GM18870 (cell line): ENCODE data around the gene POLR3A.

ENCODE experiments used
- ATAC-seq: cut with Tn5 transposase; IDR thresholded peaks from one replicate; pipeline ENCODE4 v1.9.1; 2021; ENCODE audit warnings: moderate library complexity; ENCODE audit not compliant: unreplicated experiment

POLR3A gene

DNA sequence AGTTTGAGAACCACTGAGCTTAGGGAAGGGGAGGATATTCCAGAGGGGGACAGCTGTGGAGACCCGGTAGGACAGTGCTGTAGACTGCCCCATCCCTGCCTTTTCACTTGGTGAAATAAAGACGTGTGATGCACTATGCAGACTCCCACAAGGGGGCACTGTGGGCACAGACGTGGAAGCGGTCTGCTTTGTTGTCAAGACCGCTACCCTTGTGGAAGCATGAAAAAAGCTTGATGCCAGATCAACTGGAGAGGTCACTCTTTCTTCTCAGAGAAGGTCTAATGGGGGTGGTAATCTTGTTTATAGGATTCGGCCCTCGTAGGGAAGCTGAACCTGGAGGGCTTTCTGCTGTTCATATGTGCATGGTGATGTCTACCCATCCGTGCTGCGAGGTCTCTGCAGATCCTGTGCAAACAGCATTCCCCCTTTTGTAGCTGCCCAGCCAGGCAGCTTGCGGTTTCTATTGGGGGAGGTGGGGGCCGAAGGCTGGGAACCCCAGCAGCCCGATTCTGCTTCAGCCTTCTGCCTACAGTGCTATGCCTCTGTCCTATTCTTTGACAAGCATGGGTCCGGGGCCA, 18.1 kb upstream of the POLR3A start:
- ATAC-seq: peak; percentile 74

DNA sequence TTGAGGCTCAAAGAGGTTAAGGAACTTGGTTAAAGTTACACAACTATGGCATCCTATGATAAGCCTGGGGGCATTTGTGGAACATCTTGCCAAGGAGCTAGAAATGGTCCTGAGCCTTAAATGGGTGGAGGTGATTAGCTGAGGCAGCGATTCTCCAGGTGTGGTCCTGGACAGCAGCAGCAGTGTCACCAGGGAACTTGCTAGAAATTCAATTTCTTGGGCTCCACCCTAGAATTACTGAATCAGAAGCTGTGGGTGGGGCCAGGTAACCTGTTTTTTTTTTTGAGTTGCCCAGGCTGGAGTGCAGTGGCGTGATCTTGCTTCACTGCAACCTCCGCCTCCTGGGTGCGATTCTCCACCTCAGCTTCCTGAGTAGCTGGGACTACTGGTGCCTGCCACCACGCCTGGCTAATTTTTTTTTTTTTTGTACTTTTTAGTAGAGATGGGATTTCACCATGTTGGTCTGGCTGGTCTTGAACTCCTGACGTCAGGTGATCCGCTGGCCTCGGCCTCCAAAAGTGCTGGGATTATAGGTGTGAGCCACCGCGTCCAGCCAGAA, 17.5 kb upstream of the POLR3A start:
- no peak for ATAC-seq

GRCh38 chr10:78045856-78046255, 16.5 kb upstream of the POLR3A start:
- no peak for ATAC-seq

DNA sequence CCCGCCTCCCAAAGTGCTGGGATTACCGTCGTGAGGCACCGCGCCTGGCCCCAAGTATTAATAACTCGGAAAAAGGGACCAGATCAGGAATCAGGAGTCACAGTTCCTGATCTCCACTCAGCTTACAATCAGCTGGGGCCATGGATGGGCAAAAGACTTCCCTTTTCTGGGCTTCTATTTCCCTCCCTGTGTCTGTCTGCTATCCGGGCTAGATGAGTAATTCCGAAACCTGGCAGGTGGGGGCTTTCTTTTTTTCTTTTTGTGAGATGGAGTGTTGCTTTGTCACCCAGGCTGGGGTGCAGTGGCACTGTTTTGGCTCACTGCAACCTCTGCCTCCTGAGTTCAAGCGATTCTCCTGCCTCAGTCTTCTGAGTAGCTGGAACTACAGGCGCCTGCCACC, 15.9 kb upstream of the POLR3A start:
- ATAC-seq: peak; percentile 52

DNA sequence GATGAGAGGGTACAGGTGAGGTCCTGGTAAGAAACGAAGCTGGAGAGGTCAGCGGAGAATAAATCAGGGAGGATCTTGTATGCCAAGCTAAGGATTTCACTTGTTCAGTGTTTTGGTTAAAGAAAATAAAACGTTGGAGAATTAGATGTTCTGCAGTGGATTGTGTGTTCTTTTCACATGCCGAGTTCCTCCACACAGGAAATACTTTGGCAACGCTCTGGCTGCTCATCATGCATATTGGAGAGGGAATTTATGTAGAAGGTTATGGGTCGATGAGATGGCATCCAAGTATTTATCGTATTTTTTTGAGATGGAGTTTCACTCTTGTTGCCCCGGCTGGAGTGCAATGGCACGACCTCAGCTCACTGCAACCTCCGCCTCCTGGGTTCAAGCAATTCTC, 15.4 kb upstream of the POLR3A start:
- no peak for ATAC-seq

- ATAC-seq: no peak
These were observed 14.9 kb upstream of the POLR3A start for GRCh38 chr10:78044179-78044578.

DNA sequence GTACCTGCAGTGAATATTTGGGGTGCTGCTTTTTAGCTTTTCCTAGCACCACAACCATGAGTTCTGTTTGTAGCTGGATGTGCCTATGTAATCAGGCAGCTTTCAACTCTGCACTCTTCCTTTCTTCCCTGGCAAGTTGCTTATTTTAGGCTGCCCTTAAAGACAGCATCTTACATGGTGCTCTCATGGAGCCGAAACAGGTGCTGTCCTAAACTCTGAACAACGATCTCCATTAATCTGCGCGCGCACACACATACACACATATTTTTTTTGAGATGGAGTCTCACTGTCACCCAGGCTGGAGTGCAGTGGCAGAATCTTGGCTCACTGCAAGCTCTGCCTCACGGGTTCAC, 13.4 kb upstream of the POLR3A start:
- ATAC-seq: no peak

- no peak for ATAC-seq
These were observed 12.9 kb upstream of the POLR3A start for GRCh38 chr10:78042058-78042751.

DNA sequence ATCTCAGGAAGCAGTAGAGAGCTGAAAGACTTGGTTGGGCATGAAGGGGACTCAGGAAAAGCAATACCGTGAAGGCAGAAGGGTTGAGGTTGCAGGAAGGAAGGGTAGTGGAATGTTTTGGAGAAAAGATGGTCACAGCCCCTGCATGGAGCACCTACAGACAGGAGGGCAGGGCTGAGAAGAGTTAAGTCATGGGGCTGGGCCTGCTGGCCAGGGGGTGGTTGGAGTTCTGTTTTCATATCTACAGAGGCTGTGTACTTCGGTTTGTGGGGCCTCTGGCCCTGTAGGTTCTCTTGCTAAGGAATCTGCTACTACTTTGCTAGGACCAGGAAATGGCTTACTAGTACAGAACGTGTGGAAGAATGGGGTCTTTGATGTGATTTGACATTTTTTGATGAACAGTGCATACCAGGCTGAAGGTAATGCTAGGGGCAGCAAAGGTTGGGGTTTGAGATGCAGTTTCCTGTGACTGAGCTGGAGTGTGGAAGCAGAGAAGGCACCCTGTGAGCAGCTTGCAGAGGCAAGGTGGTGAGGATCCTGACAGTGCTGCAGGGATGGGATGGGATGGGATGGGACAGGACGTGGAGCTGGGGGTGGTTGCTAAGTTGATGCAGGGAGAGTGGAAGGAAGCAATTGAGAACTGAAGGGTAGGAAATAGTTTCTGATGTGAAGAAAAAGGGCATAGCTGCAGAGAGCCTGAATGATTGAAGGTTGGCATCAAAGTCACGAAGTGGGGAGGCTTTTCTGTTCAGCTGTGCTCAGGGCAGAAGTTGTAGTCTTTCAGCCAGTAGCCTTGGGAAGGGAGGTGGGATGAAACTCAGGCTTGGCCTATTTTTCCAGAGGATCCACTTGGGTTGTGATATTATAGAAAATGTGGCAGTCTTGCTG, 12.1 kb upstream of the POLR3A start:
- ATAC-seq: no peak

GRCh38 chr10:78039743-78040142, 10.4 kb upstream of the POLR3A start:
- ATAC-seq: no peak

DNA sequence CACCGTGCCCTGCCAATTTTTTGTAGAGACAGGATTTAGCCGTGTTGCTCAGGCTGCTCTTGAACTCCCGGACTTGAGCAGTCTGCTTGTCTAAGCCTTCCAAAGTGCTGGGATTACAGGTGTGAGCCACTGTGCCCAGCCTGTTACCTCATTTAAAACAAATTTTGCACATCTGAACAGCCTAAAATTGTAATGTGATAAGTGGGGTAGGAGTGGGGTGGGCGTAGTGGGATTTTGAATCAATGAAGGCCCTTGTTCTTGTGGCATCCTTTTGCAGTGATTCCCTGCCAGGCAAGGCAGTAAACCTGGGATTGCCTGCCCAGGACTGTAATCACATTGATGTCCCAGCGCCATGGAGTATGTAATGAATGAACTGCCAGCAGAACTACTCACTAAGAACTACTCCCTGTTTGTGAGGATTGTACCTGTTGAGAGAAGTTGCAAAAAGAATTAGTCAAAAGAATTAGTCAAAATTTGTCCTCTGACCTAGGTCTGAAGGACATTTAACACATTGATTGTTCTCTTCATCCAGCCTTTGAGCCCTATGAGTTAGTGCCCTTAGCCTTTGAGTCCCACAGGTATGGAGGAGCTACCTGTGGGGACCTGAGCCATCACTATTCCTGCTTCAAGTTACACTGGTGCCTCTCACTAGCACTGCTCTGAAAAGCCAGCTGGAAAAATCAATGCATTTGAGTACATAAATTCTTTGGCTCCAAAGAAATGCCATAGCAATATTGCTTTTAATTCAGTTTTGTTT, 9.7 kb upstream of the POLR3A start:
- ATAC-seq: no peak

DNA sequence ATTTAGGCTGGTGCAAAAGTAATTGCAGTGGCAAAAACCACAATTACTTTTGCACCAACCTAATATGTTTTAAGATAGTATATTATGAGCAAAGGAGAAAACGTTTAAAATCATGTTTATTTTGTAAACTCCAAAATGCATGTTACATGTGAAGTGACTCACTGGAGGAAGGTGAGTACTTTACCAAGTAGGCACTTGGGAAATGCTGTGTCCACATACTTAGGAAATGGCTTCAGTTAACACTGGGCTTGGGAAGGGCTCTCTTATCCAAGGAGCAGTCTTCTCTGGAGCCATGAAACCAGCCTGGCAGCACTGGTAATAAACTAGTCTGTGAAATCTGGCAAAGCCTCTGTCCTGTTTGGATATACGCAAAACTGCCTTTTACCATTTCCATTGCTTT, 8.8 kb upstream of the POLR3A start:
- ATAC-seq: no peak

GRCh38 chr10:78035933-78036583, 6.7 kb upstream of the POLR3A start:
- ATAC-seq: no peak

GRCh38 chr10:78035437-78035836, 6.1 kb upstream of the POLR3A start:
- ATAC-seq: no peak

DNA sequence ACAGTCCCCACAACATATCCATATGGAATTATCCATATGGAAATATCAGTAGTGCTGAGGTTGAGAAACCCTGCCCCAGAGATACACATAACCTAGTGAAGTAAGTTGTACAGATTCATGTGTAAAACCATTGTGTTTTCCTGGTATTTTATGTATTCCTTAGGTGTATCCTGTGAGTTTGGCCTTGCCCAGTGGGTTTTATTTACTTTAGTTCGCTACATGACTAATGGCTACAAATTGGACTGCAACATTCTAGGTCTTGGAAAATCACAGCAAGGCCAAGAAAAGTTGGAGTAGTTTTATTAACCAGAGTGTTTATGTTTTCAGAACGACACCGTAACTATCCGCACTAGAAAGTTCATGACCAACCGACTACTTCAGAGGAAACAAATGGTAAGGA, 5.7 kb upstream of the POLR3A start:
- ATAC-seq: no peak

- ATAC-seq: peak; percentile 76
These were observed 4.5 kb upstream of the POLR3A start, which contains the start of gene RPS24 for GRCh38 chr10:78033637-78034470. Gene RPS24, plus strand, starts transcription at chr10:78033863. Its CDS starts 39 bp downstream, at chr10:78033902.

GRCh38 chr10:78033387-78033636, 4.0 kb upstream of the POLR3A start:
- ATAC-seq: no peak

DNA sequence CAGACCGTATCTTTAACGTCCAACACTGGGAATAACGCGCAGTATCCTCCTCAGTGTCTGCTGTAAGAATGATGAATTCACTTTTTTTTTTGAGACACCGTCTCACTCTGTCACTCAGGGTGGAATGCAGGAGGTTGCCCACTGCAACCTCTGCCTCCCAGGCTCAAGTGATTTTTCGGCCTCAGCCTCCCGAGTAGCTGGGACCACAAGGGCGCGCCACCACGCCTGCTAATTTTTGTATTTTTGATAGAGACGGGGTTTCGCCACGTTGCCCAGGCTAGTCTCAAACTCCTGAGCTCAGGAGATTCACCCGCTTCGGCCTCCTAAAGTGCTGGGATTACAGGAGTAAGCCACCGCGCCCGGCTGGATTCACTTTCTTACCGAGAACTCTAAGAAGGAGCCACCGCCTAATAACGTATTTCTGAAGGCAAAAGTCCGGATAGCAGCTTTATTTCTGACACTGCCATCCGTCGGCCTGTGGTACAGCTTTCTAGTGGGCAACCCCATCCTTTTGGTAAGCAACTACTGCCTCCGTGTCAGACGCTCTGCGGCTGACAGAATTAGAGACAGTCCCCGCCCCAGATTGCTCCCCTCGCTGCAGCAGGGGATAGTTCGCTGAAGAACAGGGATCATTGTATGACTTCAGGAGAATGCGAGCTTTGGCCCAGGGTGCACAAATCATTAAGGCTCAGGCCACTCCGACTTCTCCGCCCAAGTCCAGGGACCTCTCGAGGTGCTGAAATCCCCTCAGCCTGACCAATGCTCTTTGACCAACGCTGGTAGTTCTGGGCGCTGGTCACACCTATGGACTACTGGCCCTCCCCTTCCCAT, 662 bp downstream of the POLR3A start:
- no peak for ATAC-seq
